ENCODE measurements around the gene MRGPRG. TPM values are rescaled to one million over a fixed set of nuclear protein-coding genes. Genes with fewer than 3 reads are reported as not detected.

The MRGPRG gene
- total RNA-seq, 5 donors from 2014 or later (not counting 1 experiment from before 2014, with no cell fraction given), result not detected

DNA sequence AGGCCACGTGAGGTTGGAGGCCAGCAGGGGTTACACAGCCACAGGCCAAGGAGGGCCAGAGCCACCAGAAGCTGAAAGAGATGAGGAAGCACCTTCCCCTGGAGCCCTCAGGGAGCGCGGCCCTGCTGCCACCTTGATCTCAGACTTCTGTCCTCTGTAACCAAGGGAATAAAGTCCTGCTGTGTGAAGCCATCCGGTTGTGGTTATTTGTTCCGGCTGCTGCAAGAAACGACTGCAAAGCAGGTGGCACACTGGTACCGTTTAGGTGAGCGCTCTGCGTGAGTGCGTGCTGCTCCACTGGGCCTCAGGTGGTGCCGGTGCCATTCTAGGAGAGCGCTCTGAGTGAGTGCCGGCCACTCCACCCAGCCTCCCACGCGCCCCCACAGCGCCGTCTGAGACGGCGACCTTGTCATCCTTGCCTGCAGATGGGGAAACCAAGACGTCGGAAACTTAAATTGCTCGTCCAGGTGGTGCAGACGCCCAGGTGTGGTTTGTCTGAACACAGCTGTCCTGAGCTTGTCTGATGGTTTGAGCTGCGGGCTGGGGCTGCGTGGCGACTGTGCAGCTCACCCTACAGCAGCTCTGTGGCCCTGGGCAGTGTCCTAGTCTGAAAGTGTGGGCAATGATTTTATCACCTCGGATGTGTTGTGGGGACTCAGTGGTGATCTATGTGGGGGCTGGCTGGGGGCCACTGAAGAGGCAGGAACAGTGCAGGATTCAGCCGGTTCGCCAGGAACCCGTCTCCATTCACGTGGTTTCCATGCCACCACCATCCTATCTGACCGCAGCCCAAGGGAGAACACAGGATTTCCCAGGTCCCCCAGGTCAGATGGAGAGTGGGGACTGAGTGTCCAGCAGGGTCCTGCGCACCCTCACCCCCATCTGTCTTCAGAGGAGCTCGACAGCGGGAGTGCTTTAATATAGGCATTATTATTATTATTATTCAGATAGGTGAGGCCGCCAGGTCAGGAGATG is 4.6 kb upstream of the MRGPRG start:
- Mint-ChIP-seq H3K36me3 (no peaks in the 10 kb centered on the region), H3K4me1 (peaks cover 10 to 11% (median 10%) of the 10 kb centered on the region in 3 donors), H3K4me3 (peak overlapping the region in 1 of 3 donors; percentile 37), H3K27me3 (peaks cover 5 to 25% of the 10 kb centered on the region in 2 donors), H3K27ac (peak overlapping the region in 1 of 2 donors; percentile 48), H3K9me3 (no peaks in the 10 kb centered on the region)
- Histone ChIP-seq H3K27ac (ENCODE audit: low read length) (no peak overlapping the region), H3K9me3 (no peaks in the 10 kb centered on the region), H3K36me3 (ENCODE audit: control insufficient read depth in 2 of 2, extremely low read depth in 1 of 2, insufficient read depth in 1 of 2, low read length in 1 of 2) (no peaks in the 10 kb centered on the region), H3K4me1 (ENCODE audit: control insufficient read depth in 1 of 2, extremely low read depth in 1 of 2, insufficient read depth in 2 of 2, low read length in 2 of 2) (peaks cover 0 to 10% of the 10 kb centered on the region in 2 experiments), H3K4me3 (ENCODE audit: control insufficient read depth in 1 of 2, extremely low read depth in 1 of 2, low read length in 1 of 2) (peak overlapping the region in 1 of 2 donors; percentile 23), H3K27me3 (replicated peaks in 1 of 2; ENCODE audit: control insufficient read depth in 2 of 2, extremely low read depth in 1 of 2, insufficient read depth in 2 of 2, low read length in 1 of 2) (peaks cover 0 to 69% of the 10 kb centered on the region in 2 experiments)
- WGBS (ENCODE audit: insufficient coverage), result 27% methylated on average over 26 of the region's 36 CpGs
- ChIA-PET POLR2A (no interaction called here), CTCF (no interaction called here)
- ATAC-seq (replicated peaks in 1 of 4), result peak; percentile 10 to 59 (median 46)
- DNase-seq, result peak in 2 of 35 experiments; percentile 12 to 22

DNA sequence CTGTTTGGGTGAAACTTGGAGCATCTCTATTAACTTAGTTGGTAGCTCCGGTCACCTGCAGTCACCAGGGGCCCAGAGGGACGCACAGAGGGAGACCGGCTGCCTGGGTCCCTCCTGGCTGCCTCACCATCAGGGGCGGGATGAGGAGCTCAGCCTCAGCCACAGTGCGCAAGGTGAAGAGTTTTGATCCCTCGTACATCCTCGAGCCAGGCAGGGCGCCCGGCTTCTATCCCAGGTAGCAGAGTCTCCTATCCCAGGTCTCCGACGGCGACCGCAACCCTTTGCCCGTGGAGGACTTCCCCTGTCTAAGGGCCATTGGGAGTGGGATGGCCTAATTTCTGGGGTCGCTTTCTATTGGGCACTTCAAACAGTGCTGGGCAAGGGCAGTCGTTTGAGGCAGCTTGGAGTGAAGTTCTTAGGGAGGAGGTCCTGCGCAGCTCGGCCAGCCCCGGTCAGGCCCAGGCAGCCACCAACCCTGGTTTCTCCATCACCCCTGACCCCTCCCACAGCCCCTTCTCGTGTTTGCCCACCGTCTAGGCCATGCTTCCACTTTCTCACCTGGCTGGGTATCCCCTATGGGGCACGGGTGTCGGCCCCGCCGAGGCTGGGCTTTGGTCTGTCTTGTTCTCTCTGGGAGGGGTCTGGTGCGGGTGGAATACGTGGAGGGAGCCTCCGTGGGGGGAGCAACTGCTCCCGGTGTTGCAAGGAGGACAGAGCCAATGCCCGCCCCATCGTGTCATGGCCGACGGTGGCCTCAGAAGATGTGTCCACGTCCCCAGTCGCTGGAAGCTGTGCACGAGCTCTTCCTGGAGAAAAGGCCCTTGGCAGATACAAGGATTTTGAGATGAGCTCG is 3.6 kb upstream of the MRGPRG start:
- H3K4me1 Mint-ChIP-seq, result peaks cover 10 to 11% (median 10%) of the 10 kb centered on the region in 3 donors
- Histone ChIP-seq H3K4me1 (ENCODE audit: control insufficient read depth in 1 of 2, extremely low read depth in 1 of 2, insufficient read depth in 2 of 2, low read length in 2 of 2) (peaks cover 0 to 11% of the 10 kb centered on the region in 2 experiments), H3K27me3 (replicated peaks in 1 of 2; ENCODE audit: control insufficient read depth in 2 of 2, extremely low read depth in 1 of 2, insufficient read depth in 2 of 2, low read length in 1 of 2) (peaks cover 0 to 75% of the 10 kb centered on the region in 2 experiments), H3K36me3 (ENCODE audit: control insufficient read depth in 2 of 2, extremely low read depth in 1 of 2, insufficient read depth in 1 of 2, low read length in 1 of 2) (no peaks in the 10 kb centered on the region), H3K9me3 (no peaks in the 10 kb centered on the region), H3K27ac (ENCODE audit: low read length) (no peak overlapping the region), H3K4me3 (ENCODE audit: control insufficient read depth in 1 of 2, extremely low read depth in 1 of 2, low read length in 1 of 2) (no peak overlapping the region)
- peak overlapping the region in 1 of 3 donors; percentile 37 for H3K4me3 Mint-ChIP-seq
- POLR2A ChIA-PET, result no interaction called here
- H3K36me3 Mint-ChIP-seq, result no peaks in the 10 kb centered on the region
- H3K27ac Mint-ChIP-seq, result no peak overlapping the region
- peaks cover 5 to 23% of the 10 kb centered on the region in 2 donors for H3K27me3 Mint-ChIP-seq
- CTCF ChIA-PET, result no interaction called here
- H3K9me3 Mint-ChIP-seq, result no peaks in the 10 kb centered on the region
- DNase-seq, result peak in 1 of 35 experiments; percentile 24
- 85% methylated on average over 30 of the region's 37 CpGs for WGBS (ENCODE audit: insufficient coverage)
- no peak for ATAC-seq (replicated peaks in 1 of 4)

DNA sequence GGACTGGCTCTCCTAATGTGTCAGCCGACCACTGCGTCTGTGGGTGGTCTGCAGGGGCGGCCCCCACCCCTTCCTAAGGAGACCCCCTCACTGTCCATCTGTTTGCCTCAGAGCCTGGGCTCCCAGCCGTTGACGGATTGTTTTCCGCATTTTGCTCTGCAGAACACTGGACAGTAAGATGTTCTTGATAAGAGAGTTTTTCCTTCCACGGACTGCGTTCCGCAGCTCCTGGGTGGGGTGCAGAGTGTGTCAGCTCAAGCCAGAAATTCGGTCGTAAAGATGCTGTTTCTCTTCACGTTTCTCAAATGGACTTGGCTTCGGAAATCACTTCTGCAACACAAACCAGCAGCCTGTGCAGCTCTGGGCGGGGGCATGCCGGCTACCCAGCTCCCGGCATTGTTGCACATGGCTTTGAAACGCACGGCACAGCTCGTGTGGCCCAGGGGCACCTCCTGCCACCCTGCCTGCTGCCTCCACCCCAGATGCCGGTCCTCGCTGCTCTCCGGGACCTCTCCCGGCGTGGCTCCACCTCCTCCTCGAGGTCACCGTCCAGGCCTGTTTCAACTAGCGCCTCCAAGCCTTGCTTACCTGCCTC is 2.9 kb upstream of the MRGPRG start:
- POLR2A ChIA-PET, result no interaction called here
- CTCF ChIA-PET, result no interaction called here
- 90% methylated on average over 21 of the region's 27 CpGs for WGBS (ENCODE audit: insufficient coverage)

DNA sequence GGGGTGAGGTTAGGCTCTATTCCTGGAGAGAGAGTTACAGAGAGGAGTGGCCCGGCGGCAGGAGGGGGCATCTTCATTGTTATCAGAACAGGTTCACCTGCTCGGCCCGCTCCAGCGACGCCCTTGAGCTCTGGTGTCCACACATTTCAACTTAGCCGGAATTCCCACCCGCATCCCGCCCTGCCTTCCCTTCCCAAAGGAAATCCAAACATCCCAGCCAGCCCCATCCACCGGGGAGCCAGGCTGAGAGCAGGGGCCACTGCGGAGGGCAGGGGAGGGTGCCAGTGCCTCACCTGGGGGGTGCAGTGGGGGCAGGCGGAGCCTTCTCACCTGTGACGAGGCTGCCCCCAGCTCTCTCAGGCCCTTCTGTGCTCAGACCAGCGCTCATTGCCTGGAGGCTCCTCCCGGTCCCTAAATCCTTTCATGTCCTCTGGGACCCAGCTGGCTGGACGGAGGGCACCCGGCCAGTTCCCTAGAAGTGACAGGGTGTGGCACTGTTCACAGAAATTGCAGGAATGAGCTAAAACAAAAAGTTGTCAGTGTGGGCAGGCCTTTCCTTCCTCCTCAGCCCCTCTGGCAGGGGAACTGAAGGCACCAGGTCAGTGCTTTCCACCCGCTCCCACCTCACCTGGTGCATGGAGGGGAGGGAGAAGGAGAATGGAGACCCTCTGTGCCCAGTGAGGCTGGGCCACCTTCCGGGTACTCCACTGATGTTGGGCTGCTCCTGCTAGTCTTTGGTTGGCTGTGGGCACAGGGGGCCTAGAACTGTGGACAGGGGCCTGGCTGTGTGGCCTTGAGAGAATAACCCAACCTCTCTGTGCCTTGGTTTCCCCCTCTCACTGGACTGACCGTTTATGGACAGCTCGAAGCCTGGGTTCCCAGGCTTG is 2.2 kb upstream of the MRGPRG start:
- DNase-seq, result peak in 3 of 35 experiments; percentile 3 to 21 (median 7)
- Mint-ChIP-seq H3K27me3 (peaks cover 5 to 24% of the 10 kb centered on the region in 2 donors), H3K9me3 (no peaks in the 10 kb centered on the region), H3K4me3 (no peak overlapping the region), H3K27ac (peak overlapping the region in 1 of 2 donors; percentile 22), H3K4me1 (peaks cover 14 to 16% (median 15%) of the 10 kb centered on the region in 3 donors), H3K36me3 (no peaks in the 10 kb centered on the region)
- Histone ChIP-seq H3K4me1 (ENCODE audit: control insufficient read depth in 1 of 2, extremely low read depth in 1 of 2, insufficient read depth in 2 of 2, low read length in 2 of 2) (peaks cover 0 to 15% of the 10 kb centered on the region in 2 experiments), H3K27ac (ENCODE audit: low read length) (no peak overlapping the region), H3K27me3 (replicated peaks in 1 of 2; ENCODE audit: control insufficient read depth in 2 of 2, extremely low read depth in 1 of 2, insufficient read depth in 2 of 2, low read length in 1 of 2) (peaks cover 0 to 74% of the 10 kb centered on the region in 2 experiments), H3K9me3 (no peaks in the 10 kb centered on the region), H3K4me3 (ENCODE audit: control insufficient read depth in 1 of 2, extremely low read depth in 1 of 2, low read length in 1 of 2) (no peak overlapping the region), H3K36me3 (ENCODE audit: control insufficient read depth in 2 of 2, extremely low read depth in 1 of 2, insufficient read depth in 1 of 2, low read length in 1 of 2) (no peaks in the 10 kb centered on the region)
- CTCF ChIA-PET, result no interaction called here
- POLR2A ChIA-PET, result no interaction called here
- no peak for ATAC-seq (replicated peaks in 1 of 4)
- WGBS (ENCODE audit: insufficient coverage), result 85% methylated on average over 6 of the region's 21 CpGs

More for the DNA sequence above, 2.9 kb upstream of the MRGPRG start:
- Histone ChIP-seq H3K27me3 (replicated peaks in 1 of 2; ENCODE audit: control insufficient read depth in 2 of 2, extremely low read depth in 1 of 2, insufficient read depth in 2 of 2, low read length in 1 of 2) (peaks cover 0 to 72% of the 10 kb centered on the region in 2 experiments), H3K9me3 (no peaks in the 10 kb centered on the region), H3K27ac (ENCODE audit: low read length) (no peak overlapping the region), H3K4me3 (ENCODE audit: control insufficient read depth in 1 of 2, extremely low read depth in 1 of 2, low read length in 1 of 2) (no peak overlapping the region), H3K36me3 (ENCODE audit: control insufficient read depth in 2 of 2, extremely low read depth in 1 of 2, insufficient read depth in 1 of 2, low read length in 1 of 2) (no peaks in the 10 kb centered on the region), H3K4me1 (ENCODE audit: control insufficient read depth in 1 of 2, extremely low read depth in 1 of 2, insufficient read depth in 2 of 2, low read length in 2 of 2) (peaks cover 0 to 15% of the 10 kb centered on the region in 2 experiments)
- Mint-ChIP-seq H3K4me3 (no peak overlapping the region), H3K27me3 (peaks cover 5 to 23% of the 10 kb centered on the region in 2 donors), H3K9me3 (no peaks in the 10 kb centered on the region), H3K4me1 (peaks cover 14 to 16% (median 15%) of the 10 kb centered on the region in 3 donors), H3K36me3 (no peaks in the 10 kb centered on the region), H3K27ac (no peak overlapping the region)
- ATAC-seq (replicated peaks in 1 of 4) (no peak), DNase-seq (peak in 2 of 35 experiments; percentile 10 to 22)

DNA sequence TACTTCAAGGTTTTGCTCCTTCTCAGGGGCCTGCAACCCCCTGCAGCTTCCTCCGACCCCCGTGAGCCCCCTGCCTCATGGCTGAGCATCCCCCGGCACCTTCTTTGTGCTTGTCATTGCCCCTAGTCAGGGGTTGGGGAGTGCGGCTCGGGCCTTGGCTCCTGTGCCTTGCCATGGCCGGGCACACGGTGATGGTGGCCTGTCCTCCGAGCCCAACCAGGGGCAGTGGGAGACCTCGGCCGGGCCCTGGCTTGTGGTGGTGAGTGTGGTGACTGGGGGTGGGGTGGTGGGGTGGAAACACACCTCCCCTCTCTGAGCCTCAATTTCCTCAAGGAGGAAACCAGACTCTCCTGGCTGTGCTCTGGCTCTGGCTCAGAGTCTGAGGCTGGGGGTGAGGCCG is 1.5 kb upstream of the MRGPRG start:
- POLR2A ChIA-PET, result no interaction called here
- no peak overlapping the region for H3K4me3 Mint-ChIP-seq
- H3K27me3 Mint-ChIP-seq, result peaks cover 6 to 29% of the 10 kb centered on the region in 2 donors
- H3K27ac ChIP-seq (ENCODE audit: low read length), result no peak overlapping the region
- H3K27me3 ChIP-seq (replicated peaks in 1 of 2; ENCODE audit: control insufficient read depth in 2 of 2, extremely low read depth in 1 of 2, insufficient read depth in 2 of 2, low read length in 1 of 2), result peaks cover 0 to 74% of the 10 kb centered on the region in 2 experiments
- CTCF ChIA-PET, result no interaction called here
- peaks cover 0 to 15% of the 10 kb centered on the region in 2 experiments for H3K4me1 ChIP-seq (ENCODE audit: control insufficient read depth in 1 of 2, extremely low read depth in 1 of 2, insufficient read depth in 2 of 2, low read length in 2 of 2)
- H3K36me3 ChIP-seq (ENCODE audit: control insufficient read depth in 2 of 2, extremely low read depth in 1 of 2, insufficient read depth in 1 of 2, low read length in 1 of 2), result no peaks in the 10 kb centered on the region
- ATAC-seq (replicated peaks in 1 of 4), result no peak
- peaks cover 14 to 16% (median 15%) of the 10 kb centered on the region in 3 donors for H3K4me1 Mint-ChIP-seq
- H3K9me3 Mint-ChIP-seq, result no peaks in the 10 kb centered on the region
- H3K27ac Mint-ChIP-seq, result no peak overlapping the region
- WGBS (ENCODE audit: insufficient coverage), result 57% methylated on average over 7 of the region's 11 CpGs
- H3K4me3 ChIP-seq (ENCODE audit: control insufficient read depth in 1 of 2, extremely low read depth in 1 of 2, low read length in 1 of 2), result no peak overlapping the region
- no peaks in the 10 kb centered on the region for H3K9me3 ChIP-seq
- H3K36me3 Mint-ChIP-seq, result no peaks in the 10 kb centered on the region
- peak in 1 of 35 experiments; percentile 10 for DNase-seq

Measured in T-cell (primary cell).